GM18517 (cell line): ENCODE results near the gene FOXG1.

Source experiments
- ATAC-seq: cut with Tn5 transposase; IDR thresholded peaks from one replicate; pipeline ENCODE4 v1.9.1; 2021; ENCODE audit warnings: mild to moderate bottlenecking, moderate library complexity; ENCODE audit not compliant: unreplicated experiment

The FOXG1 gene

GRCh38 chr14:28761438-28762291 is 4.9 kb upstream of the FOXG1 start:
- ATAC-seq = no peak

DNA sequence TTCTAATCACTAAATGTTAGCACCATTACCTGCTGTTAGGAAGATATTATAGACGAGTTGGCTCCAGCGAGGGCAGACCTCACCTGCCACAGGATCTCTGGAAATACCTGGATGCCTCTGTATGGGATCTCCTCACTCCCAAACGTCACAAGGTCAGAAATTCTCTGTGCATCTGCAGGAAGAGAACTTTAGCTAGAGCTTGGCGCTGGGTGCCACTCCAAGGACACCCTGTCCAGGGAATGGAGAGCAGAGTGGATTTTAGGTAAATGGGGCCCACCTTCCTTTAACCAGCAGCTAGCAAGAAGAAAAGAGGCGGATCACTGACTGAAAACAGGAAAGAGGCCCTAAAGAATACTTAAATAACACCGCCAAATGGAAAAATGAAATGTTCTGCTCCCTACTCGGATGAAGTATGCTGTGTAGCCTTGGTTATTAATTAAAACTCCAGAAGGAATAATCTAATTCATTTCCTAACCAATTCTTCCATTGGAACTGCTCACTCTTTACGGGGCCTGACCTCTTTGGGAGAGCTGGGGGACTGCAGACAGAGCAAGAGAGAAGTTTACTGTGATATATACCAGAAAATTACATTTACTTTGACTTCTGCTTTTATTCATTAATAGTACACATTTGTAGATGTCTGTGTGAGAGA is 4.2 kb upstream of the FOXG1 start:
- no peak for ATAC-seq

DNA sequence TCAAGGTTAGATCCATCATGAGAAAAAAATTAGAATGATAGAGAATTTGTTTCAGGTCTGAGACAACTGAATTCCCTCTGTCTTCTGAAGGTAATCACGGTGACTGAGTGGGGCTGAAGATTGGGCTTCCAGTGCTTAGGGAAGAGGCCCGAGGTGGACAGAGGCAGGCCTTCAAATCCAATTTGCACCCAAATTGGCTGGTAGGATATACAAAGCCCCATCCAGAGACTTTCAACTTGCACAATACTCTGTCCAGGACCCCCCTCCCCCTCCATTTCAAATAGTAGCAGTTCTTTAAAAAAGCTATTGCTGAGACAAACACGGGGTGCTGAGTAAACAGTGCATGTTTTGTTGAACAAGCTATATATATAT is 3.6 kb upstream of the FOXG1 start:
- ATAC-seq = no peak

GRCh38 chr14:28763751-28764256 is 2.8 kb upstream of the FOXG1 start:
- ATAC-seq = no peak

GRCh38 chr14:28764257-28765160 is 2.1 kb upstream of the FOXG1 start:
- ATAC-seq = no peak

GRCh38 chr14:28765169-28765830 is 1.3 kb upstream of the FOXG1 start:
- no peak for ATAC-seq

- ATAC-seq = no peak
Measured at GRCh38 chr14:28765831-28766468, 637 bp upstream of the FOXG1 start.

DNA sequence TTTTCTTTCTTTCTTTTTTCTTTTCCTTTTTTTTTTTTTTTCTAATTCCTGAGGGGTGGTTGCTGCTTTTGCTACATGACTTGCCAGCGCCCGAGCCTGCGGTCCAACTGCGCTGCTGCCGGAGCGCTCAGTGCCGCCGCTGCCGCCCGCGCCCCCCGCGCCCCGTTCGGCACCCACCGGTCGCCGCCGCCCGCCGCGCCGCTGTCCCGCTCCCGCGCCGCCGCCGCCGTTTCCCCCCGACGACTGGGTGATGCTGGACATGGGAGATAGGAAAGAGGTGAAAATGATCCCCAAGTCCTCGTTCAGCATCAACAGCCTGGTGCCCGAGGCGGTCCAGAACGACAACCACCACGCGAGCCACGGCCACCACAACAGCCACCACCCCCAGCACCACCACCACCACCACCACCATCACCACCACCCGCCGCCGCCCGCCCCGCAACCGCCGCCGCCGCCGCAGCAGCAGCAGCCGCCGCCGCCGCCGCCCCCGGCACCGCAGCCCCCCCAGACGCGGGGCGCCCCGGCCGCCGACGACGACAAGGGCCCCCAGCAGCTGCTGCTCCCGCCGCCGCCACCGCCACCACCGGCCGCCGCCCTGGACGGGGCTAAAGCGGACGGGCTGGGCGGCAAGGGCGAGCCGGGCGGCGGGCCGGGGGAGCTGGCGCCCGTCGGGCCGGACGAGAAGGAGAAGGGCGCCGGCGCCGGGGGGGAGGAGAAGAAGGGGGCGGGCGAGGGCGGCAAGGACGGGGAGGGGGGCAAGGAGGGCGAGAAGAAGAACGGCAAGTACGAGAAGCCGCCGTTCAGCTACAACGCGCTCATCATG is 654 bp downstream of the FOXG1 start:
- no peak for ATAC-seq

- ATAC-seq = no peak
Measured at GRCh38 chr14:28767853-28768741, 1.5 kb downstream of the FOXG1 start.

DNA sequence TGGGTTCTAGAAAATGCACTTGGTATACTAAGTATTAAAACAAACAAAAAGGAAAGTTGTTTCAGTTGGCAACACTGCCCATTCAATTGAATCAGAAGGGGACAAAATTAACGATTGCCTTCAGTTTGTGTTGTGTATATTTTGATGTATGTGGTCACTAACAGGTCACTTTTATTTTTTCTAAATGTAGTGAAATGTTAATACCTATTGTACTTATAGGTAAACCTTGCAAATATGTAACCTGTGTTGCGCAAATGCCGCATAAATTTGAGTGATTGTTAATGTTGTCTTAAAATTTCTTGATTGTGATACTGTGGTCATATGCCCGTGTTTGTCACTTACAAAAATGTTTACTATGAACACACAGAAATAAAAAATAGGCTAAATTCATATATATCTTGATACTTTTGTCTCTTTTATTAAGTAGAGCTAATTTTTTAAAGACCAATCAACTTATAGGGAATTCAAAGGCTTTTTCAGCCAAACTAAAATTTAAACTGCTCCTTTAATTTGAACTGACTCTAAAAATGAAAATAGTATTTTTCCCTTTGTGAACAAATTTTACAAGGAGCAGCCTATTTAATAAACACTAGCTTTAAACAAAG is 2.8 kb downstream of the FOXG1 start:
- ATAC-seq = no peak

- ATAC-seq = no peak
Measured at GRCh38 chr14:28770061-28770460, 3.5 kb downstream of the FOXG1 start.

GRCh38 chr14:28770630-28771029 is 4.0 kb downstream of the FOXG1 start:
- ATAC-seq = no peak

GRCh38 chr14:28771168-28771567 is 4.6 kb downstream of the FOXG1 start:
- no peak for ATAC-seq

DNA sequence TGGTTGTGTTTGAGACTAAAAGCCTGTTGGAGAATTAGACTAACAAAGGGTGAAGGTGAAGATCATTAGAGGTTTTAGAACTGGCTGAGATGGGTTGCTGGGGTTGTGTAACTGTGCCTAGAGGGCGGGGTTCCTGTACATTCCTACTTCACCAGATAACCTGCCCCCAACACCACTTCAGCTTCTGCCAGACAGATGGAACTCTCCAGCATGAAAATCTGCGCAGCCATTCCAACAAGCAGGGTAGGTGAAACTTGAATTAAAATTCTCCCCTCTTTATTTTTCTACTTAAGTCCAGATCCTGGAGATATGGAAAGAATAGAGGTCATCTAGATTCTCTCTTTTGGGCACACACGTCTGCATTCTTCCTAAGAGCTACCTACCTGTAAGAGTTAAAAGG is 6.0 kb downstream of the FOXG1 start:
- ATAC-seq = no peak

GRCh38 chr14:28773176-28773575 is 6.6 kb downstream of the FOXG1 start:
- no peak for ATAC-seq

- ATAC-seq = no peak
Measured at GRCh38 chr14:28773861-28774691, 7.5 kb downstream of the FOXG1 start.
